IMR-90 (cell line): ENCODE data around the gene SLC22A4. TPM values are rescaled to one million over a fixed set of nuclear protein-coding genes. Genes with fewer than 3 reads are reported as not detected.

Source experiments
- ATAC-seq: fragments of 200-7000 bp; cut with Tn5 transposase; 2 replicates; pipeline ENCODE4 v1.9.1; 2020; ENCODE audit warnings: low read depth, mild to moderate bottlenecking, moderate library complexity
- BruUV-seq: library from RNA; stranded (reverse); fragments of 400-500 nt; replicated peaks from 2 replicates; lab custom pipeline; 2021; lab: Mats Ljungman, UMichigan
- CTCF ChIA-PET: fragments of 300-600 bp; formaldehyde crosslinking; extraction: SDS; loops from one replicate; lab custom pipeline; 2021; ENCODE audit warnings: antibody characterized with exemption; lab: Yijun Ruan, JAX
- POLR2A ChIA-PET: fragments of 300-600 bp; sonication (Branson Sonifier 250); formaldehyde crosslinking; loops from one replicate; lab custom pipeline; 2022; ENCODE audit warnings: antibody characterized with exemption; ENCODE audit not compliant: unreplicated experiment; lab: Charles Lee
- DNase-seq: peaks from one replicate; pipeline ENCODE4 v3.0.0; 2013
- H2AFZ ChIP-seq: replicated peaks from 2 replicates; pipeline ENCODE3; 2013; ENCODE audit warnings: low read length, mild to moderate bottlenecking; ENCODE audit not compliant: poor library complexity
- H2AK5ac ChIP-seq: 2 replicates; pipeline ENCODE4 v1.6.1; 2013; ENCODE audit warnings: low read depth, low read length, inconsistent platforms
- H2AK9ac ChIP-seq: replicated peaks from 2 replicates; pipeline ENCODE3; 2013; ENCODE audit warnings: mild to moderate bottlenecking, low read depth, low read length, moderate library complexity; ENCODE audit not compliant: poor library complexity
- H2BK120ac ChIP-seq: 2 replicates; pipeline ENCODE4 v1.6.1; 2013; ENCODE audit warnings: low read depth, low read length, inconsistent platforms
- H2BK15ac ChIP-seq: 3 replicates; pipeline ENCODE4 v1.6.1; 2013; ENCODE audit warnings: low read depth, low read length, inconsistent platforms
- H2BK20ac ChIP-seq: 2 replicates; pipeline ENCODE4 v1.6.1; 2013; ENCODE audit warnings: low read depth, mild to moderate bottlenecking, inconsistent platforms, low read length, moderate library complexity
- H2BK5ac ChIP-seq: 2 replicates; pipeline ENCODE4 v1.6.1; 2013; ENCODE audit warnings: mild to moderate bottlenecking, low read depth, low read length, inconsistent platforms; ENCODE audit not compliant: poor library complexity, severe bottlenecking
- H3K14ac ChIP-seq: replicated peaks from 2 replicates; pipeline ENCODE4 v1.6.1; 2013; ENCODE audit warnings: low read depth, low read length, inconsistent platforms
- H3K18ac ChIP-seq: 2 replicates; pipeline ENCODE4 v1.6.1; 2013; ENCODE audit warnings: low read depth, low read length, control low read depth
- H3K23ac ChIP-seq: 2 replicates; pipeline ENCODE4 v1.6.1; 2013; ENCODE audit warnings: low read depth, low read length, inconsistent platforms
- H3K27ac ChIP-seq: 2 replicates; pipeline ENCODE4 v1.5.1; 2013; ENCODE audit warnings: mild to moderate bottlenecking, control low read depth, low read length; ENCODE audit not compliant: insufficient read depth
- H3K27me3 ChIP-seq: 2 replicates; pipeline ENCODE4 v1.6.1; 2013; ENCODE audit warnings: low read length; ENCODE audit not compliant: control insufficient read depth, insufficient read depth
- H3K36me3 ChIP-seq: 2 replicates; pipeline ENCODE4 v1.6.1; 2013; ENCODE audit warnings: low read length, mixed read lengths; ENCODE audit not compliant: control insufficient read depth, insufficient read depth
- H3K4ac ChIP-seq: 2 replicates; pipeline ENCODE4 v1.6.1; 2013; ENCODE audit warnings: low read depth, low read length, inconsistent platforms
- H3K4me1 ChIP-seq: 2 replicates; pipeline ENCODE4 v1.6.1; 2013; ENCODE audit warnings: low read length, mixed read lengths; ENCODE audit not compliant: control insufficient read depth, insufficient read depth
- H3K4me2 ChIP-seq: 2 replicates; pipeline ENCODE4 v1.6.1; 2013; ENCODE audit warnings: low read depth, mild to moderate bottlenecking, control low read depth, low read length, moderate library complexity
- H3K4me3 ChIP-seq: 2 replicates; pipeline ENCODE4 v1.5.1; 2013; ENCODE audit warnings: low read depth, mild to moderate bottlenecking, control low read depth, low read length, moderate library complexity; ENCODE audit not compliant: insufficient read depth
- H3K56ac ChIP-seq: 2 replicates; pipeline ENCODE4 v1.6.1; 2013; ENCODE audit warnings: low read length, inconsistent platforms; ENCODE audit not compliant: insufficient read depth; ENCODE audit errors: extremely low read depth
- H3K79me1 ChIP-seq, 2 experiments: 2 replicates each; pipeline ENCODE4 v1.6.1; 2013; ENCODE audit warnings: low read length in 2 of 2, inconsistent platforms in 1 of 2, low read depth in 1 of 2
- H3K9ac ChIP-seq: 2 replicates; pipeline ENCODE4 v1.6.1; 2013; ENCODE audit warnings: low read depth, low read length, control low read depth
- H3K9me1 ChIP-seq: 2 replicates; pipeline ENCODE4 v1.6.1; 2013; ENCODE audit warnings: low read length, inconsistent platforms; ENCODE audit not compliant: insufficient read depth
- H3K9me3 ChIP-seq: 2 replicates; pipeline ENCODE4 v1.6.1; 2013; ENCODE audit warnings: low read length; ENCODE audit not compliant: control insufficient read depth, insufficient read depth
- H4K20me1 ChIP-seq: 2 replicates; pipeline ENCODE4 v1.6.1; 2013; ENCODE audit warnings: low read length, inconsistent platforms; ENCODE audit not compliant: insufficient read depth
- H4K5ac ChIP-seq: 2 replicates; pipeline ENCODE4 v1.6.1; 2013; ENCODE audit warnings: mild to moderate bottlenecking, low read depth, low read length, control low read depth
- H4K8ac ChIP-seq, 2 experiments: 2 replicates each; pipeline ENCODE4 v1.6.1; 2013; ENCODE audit warnings: low read depth in 2 of 2, low read length in 2 of 2, control low read depth in 1 of 2, inconsistent platforms in 1 of 2
- H4K91ac ChIP-seq: 2 replicates; pipeline ENCODE4 v1.6.1; 2013; ENCODE audit warnings: low read depth, low read length, inconsistent platforms; ENCODE audit not compliant: insufficient read depth
- BHLHE40 ChIP-seq: fragments of 150-350 bp; IDR thresholded peaks from 2 replicates; pipeline ENCODE4 v1.6.1; 2016; ENCODE audit warnings: mild to moderate bottlenecking, low read depth, low read length
- CEBPB ChIP-seq: IDR thresholded peaks from 2 replicates; pipeline ENCODE4 v1.6.1; 2012; ENCODE audit warnings: low read depth, low read length, improper control_type of control experiment
- CTCF ChIP-seq: conservative IDR thresholded peaks from 2 replicates; pipeline ENCODE4 v1.5.1; 2012; ENCODE audit warnings: mild to moderate bottlenecking, low read depth, low read length, improper control_type of control experiment
- FOS ChIP-seq: fragments of 150-350 bp; IDR thresholded peaks from 2 replicates; pipeline ENCODE4 v1.6.1; 2016; ENCODE audit warnings: low read depth, low read length
- MAFK ChIP-seq: IDR thresholded peaks from 2 replicates; pipeline ENCODE4 v1.6.1; 2012; ENCODE audit warnings: low read depth, low read length, improper control_type of control experiment
- MXI1 ChIP-seq: IDR thresholded peaks from 2 replicates; pipeline ENCODE4 v1.6.1; 2012; ENCODE audit warnings: low read depth, mild to moderate bottlenecking, low read length, moderate library complexity, borderline replicate concordance
- NFE2L2 ChIP-seq: fragments of 150-350 bp; IDR thresholded peaks from 2 replicates; pipeline ENCODE4 v1.6.1; 2016; ENCODE audit warnings: low read depth, mild to moderate bottlenecking, low read length
- POLR2A ChIP-seq: IDR thresholded peaks from 2 replicates; pipeline ENCODE4 v1.6.1; 2012; ENCODE audit warnings: mild to moderate bottlenecking, low read depth, low read length
- RCOR1 ChIP-seq: IDR thresholded peaks from 2 replicates; pipeline ENCODE4 v1.6.1; 2012; ENCODE audit warnings: mild to moderate bottlenecking, low read length, improper control_type of control experiment; ENCODE audit not compliant: insufficient replicate concordance
- RFX5 ChIP-seq: IDR thresholded peaks from 2 replicates; pipeline ENCODE4 v1.8.0; 2012; ENCODE audit warnings: low read depth, mild to moderate bottlenecking, low read length, moderate library complexity
- SMC3 ChIP-seq: fragments of 150-350 bp; IDR thresholded peaks from 2 replicates; pipeline ENCODE4 v1.6.1; 2016; ENCODE audit warnings: low read depth, mild to moderate bottlenecking, antibody characterized with exemption, low read length, moderate library complexity
- dilution Hi-C: fragments of 300-500 bp; cut with HindIII; formaldehyde crosslinking; loops from one replicate; pipeline ENCODE4 v1.14.3; 2018; ENCODE audit warnings: low sequenced_read_pairs; ENCODE audit not compliant: unreplicated experiment
- in situ Hi-C: fragments of 300-500 bp; cut with MboI; formaldehyde crosslinking; loops from 3 replicates; pipeline ENCODE4 v1.14.3; 2019; ENCODE audit warnings: low sequenced_read_pairs, inconsistent platforms, mixed read lengths
- intact Hi-C: fragments of 100-400 bp; cut with micrococcal nuclease; formaldehyde crosslinking; loops from 2 replicates; pipeline ENCODE4 v1.10.0; 2022
- polyA plus RNA-seq, 3 experiments: library from polyadenylated mRNA; depleted of rRNA; stranded (reverse); fragments of >200 nt; gene quantifications; 2 replicates each; pipeline ENCODE4 v1.2.3, GENCODE V29; 2012; ENCODE audit warnings: low replicate concordance in 1 of 3
- total RNA-seq: library from RNA; depleted of rRNA; stranded (reverse); fragments of >200 nt; gene quantifications from 2 replicates; pipeline ENCODE4 v1.2.3, GENCODE V29; 2012

The SLC22A4 gene
- total and polyA plus RNA-seq, 2 of the 4 experiments (the other 2 are of a cell fraction): 2.6 to 3.2 TPM

- TF ChIP-seq BHLHE40 (no peak), SMC3 (no peak), NFE2L2 (no peak), RCOR1 (no peak), RFX5 (no peak), FOS (no peak)
Observed at GRCh38 chr5:132391247-132391646, 97.1 kb downstream of the SLC22A4 start (continued).

- Histone ChIP-seq H2BK20ac (no peak overlapping the region), H4K91ac (no peak overlapping the region), H3K9ac (no peak overlapping the region), H3K4me1 (peaks cover 25% of the 10 kb centered on the region), H4K20me1 (peaks cover 3% of the 10 kb centered on the region; the same call in 1 of the 2 replicates), H3K79me1 (peaks cover 0 to 7% of the 10 kb centered on the region in 2 experiments; a peak in 2 of 4 replicates), H3K27me3 (peaks cover 2% of the 10 kb centered on the region; the same call in 1 of the 2 replicates), H3K4ac (no peak overlapping the region), H2BK120ac (0 out of 2 replicates have a peak overlapping the region, but pooled peaks have one; percentile 44), H3K18ac (no peak overlapping the region), H3K4me3 (no peak overlapping the region), H3K9me3 (no peaks in the 10 kb centered on the region), H3K14ac (no peak overlapping the region), H3K4me2 (no peak overlapping the region), H3K9me1 (peaks cover 23% of the 10 kb centered on the region), H2AK5ac (0 out of 2 replicates have a peak overlapping the region, but pooled peaks have one; percentile 9), H2BK5ac (no peak overlapping the region), H3K23ac (peak overlapping the region; percentile 7; the same call in 1 of the 2 replicates), H2AK9ac (no peak overlapping the region), H4K8ac (no peak overlapping the region), H3K56ac (no peak overlapping the region), H3K36me3 (peaks cover 4% of the 10 kb centered on the region; the same call in 1 of the 2 replicates), H4K5ac (no peak overlapping the region), H2AFZ (no peak overlapping the region), H2BK15ac (no peak overlapping the region; the same call in 2 of the 3 replicates), H3K27ac (no peak overlapping the region)
- dilution Hi-C loops: no loop called here
- intact Hi-C loops: no loop called here
- in situ Hi-C loops: no loop called here
- ATAC-seq: no peak
- POLR2A ChIA-PET: no interaction called here
- BruUV-seq: no TSS peak
- CTCF ChIA-PET: interaction anchor here (0.6 kb wide), 1 partner anchor 200 kb away, joined by 3 read pairs; no protein-coding TSS in a partner anchor
- DNase-seq: no peak
- TF ChIP-seq POLR2A: no peak
- TF ChIP-seq FOS: no peak
- no peak for TF ChIP-seq SMC3
- no peak for TF ChIP-seq RCOR1
- no peak for TF ChIP-seq MAFK
- no peak for TF ChIP-seq CEBPB
- no peak for TF ChIP-seq CTCF
- no peak for TF ChIP-seq NFE2L2
- TF ChIP-seq MXI1: no peak
Observed at GRCh38 chr5:132391870-132392269, 97.7 kb downstream of the SLC22A4 start.
